Pancreas (tissue), 10 donors: ENCODE data around the gene CEACAM4. TPM values are rescaled to one million over a fixed set of nuclear protein-coding genes. Genes with fewer than 3 reads are reported as not detected.

ENCODE experiments used
- ATAC-seq, 4 donors: fragments of 200-7000 bp; cut with Tn5 transposase; one replicate each; pipeline versions ENCODE4 v1.8.0 to v1.9.1; 2020; ENCODE audit warnings: mild to moderate bottlenecking in 4 of 4, moderate library complexity in 4 of 4
- DNase-seq, 6 donors: peaks; one replicate each; pipeline ENCODE4 v3.0.0-alpha.2; 2020
- FAIRE-seq: peaks from 2 replicates; lab custom pipeline; 2012; peaks lifted over from hg19 to GRCh38; lab: Jason Lieb, UNC
- H3K27ac ChIP-seq, 4 donors: fragments of 200-600 bp; sonication (generic); 1 replicate in 3 of 4; 2 replicates in 1 of 4; pipeline versions ENCODE4 v1.5.0 to v1.8.0; 2020
- H3K27me3 ChIP-seq, 4 donors: fragments of 200-600 bp; one replicate each; pipeline ENCODE4 v1.8.0; 2021
- H3K36me3 ChIP-seq, 3 donors: fragments of 200-600 bp; sonication (generic) in 1 of 3; one replicate each; pipeline versions ENCODE4 v1.5.0 to v1.8.0; 2020 to 2021
- H3K4me1 ChIP-seq, 3 donors: fragments of 200-600 bp; one replicate each; pipeline ENCODE4 v1.8.0; 2021
- H3K4me3 ChIP-seq, 4 donors: fragments of 200-600 bp; sonication (generic) in 2 of 4; one replicate each; pipeline versions ENCODE4 v1.5.0 to v1.8.0; 2020 to 2021
- H3K9me3 ChIP-seq, 4 donors: fragments of 200-600 bp; one replicate each; pipeline ENCODE4 v1.8.0; 2021
- WGBS, 2 donors: extraction: QIAGEN DNeasy Blood & Tissue Kit; methylation state at CpG; one replicate each; pipeline ENCODE4 v1.1.7; 2013; 5-methylcytosine and 5-hydroxymethylcytosine counted together
- intact Hi-C, 3 donors: fragments of 100-400 bp; cut with DNase I; formaldehyde crosslinking; loops; one replicate each; pipeline versions ENCODE4 v1.11.1 to v1.14.2; 2022
- polyA plus RNA-seq, 2 donors: library from polyadenylated mRNA; stranded (reverse); fragments of 200-250 nt; gene quantifications; one replicate each; pipeline ENCODE4 v1.2.3, GENCODE V29; 2013
- total RNA-seq, 6 donors: library from RNA; stranded (reverse); fragmentation: NEBNext Ultra II Directional in 4 of 6; extraction: Animal tissue kit (Norgen Biotek cat#: 25700) in 4 of 6; gene quantifications; one replicate each; pipeline versions ENCODE4 v1.2.1 to v1.2.4, GENCODE V29; 2021 to 2023
- TF ChIP-seq, protein P1 (sequence below), 4 donors: fragments of 200-600 bp; sonication (generic) in 3 of 4; IDR thresholded peaks; one replicate each; pipeline versions ENCODE4 v1.5.0 to v1.8.0; 2021; ENCODE audit warnings: antibody characterized with exemption in 4 of 4
- donor health status: healthy with polysubstance abuse.
- donor health status: DM: no; HTN: no; CAD: no; lungs with moderate emphysema.
- donor health status: DM: no; HTN: no; CAD: no.
- donor health status: control.
- donor health status: control.
- donor health status: Bipolar disorder and iron deficiency.
- donor health status: DM: yes; HTN: yes; CAD: no.
- donor health status: DM: no; HTN: no; CAD: no.
- donor health status: DM: no; HTN: no; CAD: no.
- donor health status: DM: yes; HTN: yes; CAD: no.

CEACAM4 gene
- total and polyA plus RNA-seq, 8 donors = 0.30 to 1.1 (median 0.54) TPM

GRCh38 chr19:41588497-41589209 is 38.2 kb downstream of the CEACAM4 start:
- Histone ChIP-seq H3K4me1 (no peaks in the 10 kb centered on the region), H3K9me3 (no peaks in the 10 kb centered on the region), H3K27ac (no peak overlapping the region), H3K27me3 (no peaks in the 10 kb centered on the region), H3K36me3 (no peaks in the 10 kb centered on the region), H3K4me3 (no peak overlapping the region)
- TF ChIP-seq, protein P1, sequence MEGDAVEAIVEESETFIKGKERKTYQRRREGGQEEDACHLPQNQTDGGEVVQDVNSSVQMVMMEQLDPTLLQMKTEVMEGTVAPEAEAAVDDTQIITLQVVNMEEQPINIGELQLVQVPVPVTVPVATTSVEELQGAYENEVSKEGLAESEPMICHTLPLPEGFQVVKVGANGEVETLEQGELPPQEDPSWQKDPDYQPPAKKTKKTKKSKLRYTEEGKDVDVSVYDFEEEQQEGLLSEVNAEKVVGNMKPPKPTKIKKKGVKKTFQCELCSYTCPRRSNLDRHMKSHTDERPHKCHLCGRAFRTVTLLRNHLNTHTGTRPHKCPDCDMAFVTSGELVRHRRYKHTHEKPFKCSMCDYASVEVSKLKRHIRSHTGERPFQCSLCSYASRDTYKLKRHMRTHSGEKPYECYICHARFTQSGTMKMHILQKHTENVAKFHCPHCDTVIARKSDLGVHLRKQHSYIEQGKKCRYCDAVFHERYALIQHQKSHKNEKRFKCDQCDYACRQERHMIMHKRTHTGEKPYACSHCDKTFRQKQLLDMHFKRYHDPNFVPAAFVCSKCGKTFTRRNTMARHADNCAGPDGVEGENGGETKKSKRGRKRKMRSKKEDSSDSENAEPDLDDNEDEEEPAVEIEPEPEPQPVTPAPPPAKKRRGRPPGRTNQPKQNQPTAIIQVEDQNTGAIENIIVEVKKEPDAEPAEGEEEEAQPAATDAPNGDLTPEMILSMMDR (IDR thresholded peaks at IDR 0.05) = no peak
- DNase-seq = no peak
- 22 to 24% methylated on average over 6 of the region's 6 CpGs for WGBS, 2 donors
- intact Hi-C loops = no loop called here
- FAIRE-seq = no peak
- ATAC-seq = peak in 2 of 4 donors; percentile 61 to 80

DNA sequence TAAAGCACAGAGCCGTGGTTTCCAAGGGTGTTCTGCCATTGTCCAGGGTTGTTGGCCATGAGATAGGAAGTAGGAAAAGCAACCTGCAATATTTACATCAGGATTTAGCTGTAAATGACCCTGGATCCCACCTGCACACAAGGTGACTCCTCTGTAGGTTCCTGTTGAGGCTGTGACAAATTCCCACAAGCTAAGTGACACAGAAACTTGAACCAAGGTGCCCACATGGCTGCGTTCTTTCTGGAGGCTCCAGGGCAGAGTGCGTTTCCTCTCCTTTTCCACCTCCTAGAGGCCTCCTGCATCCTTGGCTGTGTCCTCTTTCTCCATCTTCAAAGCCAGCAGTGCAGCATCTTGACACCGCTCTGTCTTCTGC is 39.0 kb downstream of the CEACAM4 start:
- no peaks in the 10 kb centered on the region for H3K9me3 ChIP-seq
- DNase-seq = no peak
- no peaks in the 10 kb centered on the region for H3K27me3 ChIP-seq
- intact Hi-C loops = no loop called here
- H3K36me3 ChIP-seq = no peaks in the 10 kb centered on the region
- no peak overlapping the region for H3K4me3 ChIP-seq
- H3K4me1 ChIP-seq = no peaks in the 10 kb centered on the region
- H3K27ac ChIP-seq = no peak overlapping the region
- WGBS, 2 donors = 48 to 61% methylated on average over 4 of the region's 4 CpGs
- ATAC-seq = no peak
- TF ChIP-seq, protein P1 (IDR thresholded peaks at IDR 0.05) = no peak
- no peak for FAIRE-seq

- intact Hi-C loops = no loop called here
- DNase-seq = no peak
- 36 to 37% methylated on average over 9 of the region's 9 CpGs for WGBS, 2 donors
Measured at GRCh38 chr19:41587101-41587837, 39.6 kb downstream of the CEACAM4 start.

GRCh38 chr19:41586064-41586463 is 40.8 kb downstream of the CEACAM4 start:
- FAIRE-seq = no peak
- H3K9me3 ChIP-seq = no peaks in the 10 kb centered on the region

More at GRCh38 chr19:41587101-41587837, 39.6 kb downstream of the CEACAM4 start:
- no peak for ATAC-seq
- Histone ChIP-seq H3K27me3 (no peaks in the 10 kb centered on the region), H3K27ac (no peak overlapping the region), H3K4me3 (no peak overlapping the region), H3K4me1 (no peaks in the 10 kb centered on the region), H3K36me3 (no peaks in the 10 kb centered on the region), H3K9me3 (no peaks in the 10 kb centered on the region)
- TF ChIP-seq, protein P1 (IDR thresholded peaks at IDR 0.05) = no peak
- FAIRE-seq = no peak

More at GRCh38 chr19:41586064-41586463, 40.8 kb downstream of the CEACAM4 start:
- Histone ChIP-seq H3K4me1 (no peaks in the 10 kb centered on the region), H3K36me3 (no peaks in the 10 kb centered on the region), H3K27me3 (no peaks in the 10 kb centered on the region), H3K4me3 (no peak overlapping the region), H3K27ac (no peak overlapping the region)
- TF ChIP-seq, protein P1 (IDR thresholded peaks at IDR 0.05) = no peak
- DNase-seq (no peak), ATAC-seq (no peak)
- intact Hi-C loops = no loop called here
